Right atrium auricular region (tissue), 2 donors: ENCODE results near the gene IL16. TPM values are rescaled to one million over a fixed set of nuclear protein-coding genes. Genes with fewer than 3 reads are reported as not detected.

ENCODE experiments used
- DNase-seq: peaks from one replicate; pipeline ENCODE4 v3.0.0-alpha.2; 2019; ENCODE audit warnings: low spot score
- H3K27ac ChIP-seq, 2 donors: fragments of 200-600 bp; sonication (generic); 1 replicate in 1 of 2; 2 replicates in 1 of 2; pipeline ENCODE4 v1.5.1; 2016 to 2019
- H3K27me3 ChIP-seq, 2 donors: fragments of 200-600 bp; sonication (generic); one replicate each; pipeline versions ENCODE4 v1.5.1 to v1.6.0; 2017 to 2019
- H3K36me3 ChIP-seq: fragments of 200-600 bp; sonication (generic); one replicate; pipeline ENCODE4 v1.5.1; 2016
- H3K4me1 ChIP-seq, 2 donors: fragments of 200-600 bp; sonication (generic); one replicate each; pipeline versions ENCODE4 v1.5.1 to v1.6.0; 2017 to 2019
- H3K4me3 ChIP-seq, 2 donors: fragments of 200-600 bp; sonication (generic); 1 replicate in 1 of 2; 2 replicates in 1 of 2; pipeline ENCODE4 v1.5.1; 2017 to 2019; ENCODE audit warnings: mild to moderate bottlenecking in 1 of 2, moderate library complexity in 1 of 2
- H3K9me3 ChIP-seq, 2 donors: fragments of 200-600 bp; sonication (generic); one replicate each; pipeline ENCODE4 v1.5.1; 2019
- CTCF ChIP-seq, 2 donors: fragments of 200-600 bp; sonication (generic); IDR thresholded peaks; one replicate each; pipeline ENCODE4 v1.5.1; 2019; ENCODE audit warnings: antibody characterized with exemption in 2 of 2
- total RNA-seq, 2 donors: library from RNA; depleted of rRNA; stranded (reverse); fragments of >200 nt; gene quantifications; one replicate each; pipeline ENCODE4 v1.1.0, GENCODE V29; 2016

The IL16 gene
- total RNA-seq, 2 donors from 2014 or later: 3.9 to 12.1 TPM

DNA sequence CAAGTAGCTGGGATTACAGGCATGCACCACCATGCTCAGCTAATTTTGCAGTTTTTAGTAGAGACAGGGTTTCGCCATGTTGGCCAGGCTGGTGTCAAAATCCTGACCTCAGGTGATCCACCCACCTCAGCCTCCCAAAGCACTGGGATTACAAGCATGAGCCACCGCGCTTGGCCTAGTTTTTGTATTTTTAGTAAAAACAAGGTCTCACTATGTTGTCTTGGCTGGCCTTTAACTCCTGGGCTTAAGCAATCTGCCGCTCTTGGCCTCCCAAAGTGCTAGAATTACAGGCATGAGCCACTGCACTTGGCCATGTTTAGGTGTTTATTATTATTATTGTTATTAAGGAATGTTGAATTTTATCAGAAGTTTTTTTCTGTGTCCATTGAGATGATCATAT lies 14.7 kb downstream of the IL16 start:
- H3K27me3 ChIP-seq: no peaks in the 10 kb centered on the region
- DNase-seq: no peak
- peaks cover 0 to 33% of the 10 kb centered on the region in 2 donors for H3K9me3 ChIP-seq
- no peaks in the 10 kb centered on the region for H3K36me3 ChIP-seq
- H3K4me3 ChIP-seq: no peak overlapping the region
- peak overlapping the region in 1 of 2 donors; percentile 25 for H3K27ac ChIP-seq
- H3K4me1 ChIP-seq: peaks cover 0 to 4% of the 10 kb centered on the region in 2 donors
- TF ChIP-seq CTCF (IDR thresholded peaks at IDR 0.05): no peak

GRCh38 chr15:81213982-81214381 lies 17.3 kb downstream of the IL16 start:
- no peak overlapping the region for H3K27ac ChIP-seq
- H3K4me3 ChIP-seq: no peak overlapping the region
- no peak for TF ChIP-seq CTCF (IDR thresholded peaks at IDR 0.05)
- peaks cover 0 to 21% of the 10 kb centered on the region in 2 donors for H3K9me3 ChIP-seq
- no peak for DNase-seq
- no peaks in the 10 kb centered on the region for H3K36me3 ChIP-seq
- H3K27me3 ChIP-seq: no peaks in the 10 kb centered on the region
- peaks cover 0 to 4% of the 10 kb centered on the region in 2 donors for H3K4me1 ChIP-seq

GRCh38 chr15:81215531-81215930 lies 18.9 kb downstream of the IL16 start:
- no peak for TF ChIP-seq CTCF (IDR thresholded peaks at IDR 0.05)
- Histone ChIP-seq H3K36me3 (no peaks in the 10 kb centered on the region), H3K4me3 (no peak overlapping the region)

GRCh38 chr15:81215983-81216382 lies 19.3 kb downstream of the IL16 start:
- TF ChIP-seq CTCF (IDR thresholded peaks at IDR 0.05): no peak
- DNase-seq: no peak
- Histone ChIP-seq H3K27me3 (no peaks in the 10 kb centered on the region), H3K4me1 (peaks cover 0 to under 1% of the 10 kb centered on the region in 2 donors), H3K36me3 (no peaks in the 10 kb centered on the region), H3K9me3 (peaks cover 0 to 21% of the 10 kb centered on the region in 2 donors), H3K27ac (no peak overlapping the region), H3K4me3 (no peak overlapping the region)

More at GRCh38 chr15:81215531-81215930, 18.9 kb downstream of the IL16 start:
- DNase-seq: no peak
- Histone ChIP-seq H3K9me3 (peaks cover 0 to 21% of the 10 kb centered on the region in 2 donors), H3K27ac (no peak overlapping the region), H3K4me1 (no peaks in the 10 kb centered on the region), H3K27me3 (no peaks in the 10 kb centered on the region)

DNA sequence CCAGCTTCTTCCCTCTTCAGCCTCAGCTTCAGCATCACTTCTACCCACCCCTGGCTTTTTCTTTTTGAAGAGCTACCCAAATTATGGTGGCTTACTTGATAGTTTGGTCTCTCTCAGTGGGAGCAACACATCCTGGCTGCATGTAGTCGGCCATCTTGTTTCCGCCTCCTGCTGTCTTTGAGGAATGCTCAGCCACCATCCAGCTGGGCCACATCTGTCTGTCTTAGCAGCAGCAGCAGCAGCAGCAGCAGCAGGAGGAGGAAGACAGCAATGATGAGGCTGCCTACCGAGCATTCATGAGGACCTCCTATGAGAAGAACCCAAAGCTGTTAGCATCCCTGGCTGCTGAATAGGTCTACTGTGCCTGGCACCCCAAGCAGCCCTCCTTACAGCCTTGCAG lies 19.7 kb downstream of the IL16 start:
- Histone ChIP-seq H3K4me1 (peaks cover 0 to 5% of the 10 kb centered on the region in 2 donors), H3K9me3 (peaks cover 0 to 21% of the 10 kb centered on the region in 2 donors), H3K4me3 (no peak overlapping the region), H3K27ac (no peak overlapping the region), H3K36me3 (no peaks in the 10 kb centered on the region), H3K27me3 (no peaks in the 10 kb centered on the region)
- TF ChIP-seq CTCF (IDR thresholded peaks at IDR 0.05): no peak
- DNase-seq: no peak

DNA sequence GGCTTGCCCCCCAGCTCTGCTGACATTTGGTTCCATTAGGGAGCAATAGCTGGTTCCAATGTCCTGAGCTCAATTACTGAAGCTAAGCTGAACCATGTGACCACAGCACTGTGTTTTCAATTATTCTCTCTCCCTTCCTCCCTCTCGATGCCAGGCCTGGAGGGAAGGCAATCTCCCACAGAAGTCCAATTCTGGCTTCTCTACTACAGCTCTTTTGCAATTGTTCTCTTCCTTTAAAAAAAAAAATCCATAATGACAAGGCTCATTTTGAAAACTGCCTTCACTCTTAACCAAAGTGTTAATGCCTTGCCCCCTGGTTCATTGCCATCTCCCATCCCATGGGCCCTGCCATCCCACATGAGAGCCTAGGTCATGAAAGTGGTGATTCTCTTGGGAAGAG lies 24.8 kb downstream of the IL16 start:
- Histone ChIP-seq H3K9me3 (no peaks in the 10 kb centered on the region), H3K27ac (peak overlapping the region; percentile 56 to 71), H3K4me3 (no peak overlapping the region), H3K36me3 (no peaks in the 10 kb centered on the region), H3K4me1 (peaks cover 0 to 25% of the 10 kb centered on the region in 2 donors), H3K27me3 (no peaks in the 10 kb centered on the region)
- no peak for DNase-seq
- TF ChIP-seq CTCF (IDR thresholded peaks at IDR 0.05): no peak
